Effector CD8-positive, alpha-beta T cell (primary cell): ENCODE results near the gene CDK8.

Experiments
- DNase-seq: peaks from one replicate; lab custom pipeline; 2025; lab: John Stamatoyannopoulos, UW

CDK8 gene

DNA sequence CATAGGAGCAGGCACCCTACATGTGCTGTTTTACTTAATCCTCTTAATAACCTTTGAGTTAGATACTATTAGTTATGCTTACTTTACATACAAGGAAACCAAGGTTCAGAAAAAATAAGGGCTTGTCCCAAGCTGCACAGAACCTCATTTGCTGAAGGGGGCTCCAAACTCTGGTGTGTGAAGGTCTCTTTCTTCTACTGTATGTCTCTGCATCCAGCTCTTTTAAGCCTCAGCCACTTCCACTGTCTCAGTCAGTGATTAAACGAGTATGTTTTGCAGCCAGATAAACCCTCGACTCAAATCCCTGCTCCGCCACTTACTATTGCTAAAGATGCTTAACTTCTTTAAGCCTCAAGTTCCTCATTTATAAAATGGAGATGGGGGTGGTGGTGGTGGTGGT is 191.2 kb downstream of the CDK8 start:
- no peak for DNase-seq

DNA sequence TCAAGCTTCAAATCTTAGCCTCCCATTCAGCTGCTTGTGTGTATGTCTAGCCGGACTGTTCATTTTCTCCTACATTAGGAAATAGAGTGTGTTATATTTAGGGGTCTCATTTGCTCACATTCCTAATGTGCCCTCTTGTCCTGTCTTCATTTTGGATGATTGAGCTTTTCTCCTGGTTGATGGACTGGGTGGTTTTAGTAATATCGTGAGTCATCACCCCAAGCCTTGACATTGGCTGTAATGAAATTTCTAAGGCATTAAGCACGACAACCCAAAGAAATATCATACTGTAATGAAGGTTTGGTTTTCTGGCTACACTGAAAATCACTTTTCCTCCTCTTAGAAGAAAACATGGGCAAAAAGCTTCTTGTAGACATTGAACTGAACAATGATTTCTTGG is 192.8 kb downstream of the CDK8 start:
- DNase-seq: no peak

DNA sequence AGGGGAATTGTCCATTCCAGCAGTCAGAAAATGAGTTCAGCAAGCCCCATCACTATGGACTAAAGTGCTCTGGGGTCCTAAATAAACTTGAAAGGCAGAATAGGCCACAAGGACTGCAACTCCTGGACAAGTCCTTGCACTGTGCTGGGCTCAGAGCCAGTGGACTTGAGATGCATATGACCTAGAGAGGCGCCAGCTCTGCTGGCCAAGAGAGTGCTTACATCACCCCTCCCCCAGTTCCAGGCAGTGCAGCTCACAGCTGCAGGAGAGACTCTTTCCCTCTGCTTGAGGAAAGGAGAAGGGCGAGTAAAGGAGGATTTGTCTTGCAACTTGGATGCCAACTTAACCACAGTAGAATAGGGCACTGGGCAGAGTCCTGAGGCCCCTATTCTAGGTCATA is 194.1 kb downstream of the CDK8 start:
- DNase-seq: no peak

DNA sequence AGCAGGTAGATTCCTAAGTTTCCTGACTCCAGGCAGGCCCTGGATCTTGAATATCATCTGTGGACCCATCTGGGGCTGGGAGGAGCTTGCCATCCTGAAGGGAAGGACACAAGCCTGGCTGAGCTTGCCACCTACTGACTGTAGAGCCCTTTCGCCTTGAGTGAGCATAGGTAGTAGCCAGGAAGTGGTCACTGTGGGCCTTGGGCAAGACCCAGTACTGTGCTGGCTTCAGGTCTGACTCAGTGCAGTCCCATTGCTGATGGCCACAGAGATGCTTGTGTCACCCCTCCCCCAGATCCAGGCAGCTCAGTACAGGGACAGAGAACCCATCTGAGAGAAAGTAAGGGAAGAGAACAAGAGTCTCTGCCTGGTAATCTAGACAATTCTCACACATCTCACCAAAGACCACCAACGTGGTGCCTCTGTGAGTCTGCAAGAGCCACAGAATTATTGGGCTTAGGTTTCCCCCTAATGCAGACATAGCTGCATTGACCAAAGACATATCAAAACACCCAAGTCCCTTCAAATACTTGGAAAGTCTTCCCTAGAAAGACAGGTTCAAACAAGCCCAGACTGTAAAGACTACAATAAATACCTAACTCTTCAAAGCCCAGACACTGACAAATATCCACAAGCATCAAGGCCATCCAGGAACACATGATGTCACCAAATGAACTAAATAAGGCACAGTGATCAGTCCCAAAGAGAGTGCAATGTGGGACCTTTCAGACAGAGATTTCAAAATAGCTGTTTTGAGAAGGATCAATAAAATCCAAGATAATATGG is 195.3 kb downstream of the CDK8 start:
- DNase-seq: no peak
